Esophagus (tissue), 2 donors: ENCODE data around the gene BEST3. TPM values are rescaled to one million over a fixed set of nuclear protein-coding genes. Genes with fewer than 3 reads are reported as not detected.

Experiments
- H3K27ac ChIP-seq, 2 donors: one replicate each; pipeline ENCODE4 v1.5.1; 2013; ENCODE audit warnings: low read depth in 2 of 2, mild to moderate bottlenecking in 2 of 2, inconsistent platforms in 1 of 2, low read length in 1 of 2, moderate library complexity in 1 of 2
- H3K27me3 ChIP-seq, 2 donors: one replicate each; pipeline ENCODE4 v1.6.1; 2013; ENCODE audit warnings: low read length in 2 of 2, control low read depth in 1 of 2, mild to moderate bottlenecking in 1 of 2; ENCODE audit not compliant: insufficient read depth in 2 of 2, control insufficient read depth in 1 of 2
- H3K36me3 ChIP-seq, 2 donors: one replicate each; pipeline ENCODE4 v1.6.1; 2013; ENCODE audit warnings: low read length in 1 of 2; ENCODE audit not compliant: control insufficient read depth in 2 of 2, insufficient read depth in 2 of 2
- H3K4me1 ChIP-seq, 2 donors: one replicate each; pipeline ENCODE4 v1.6.1; 2013; ENCODE audit warnings: low read length in 1 of 2; ENCODE audit not compliant: control insufficient read depth in 2 of 2, insufficient read depth in 2 of 2
- H3K4me3 ChIP-seq, 2 donors: one replicate each; pipeline ENCODE4 v1.5.1; 2013; ENCODE audit warnings: low read length in 2 of 2, mild to moderate bottlenecking in 2 of 2, low read depth in 1 of 2, moderate library complexity in 1 of 2
- H3K9me3 ChIP-seq, 2 donors: one replicate each; pipeline ENCODE4 v1.6.1; 2013; ENCODE audit warnings: mild to moderate bottlenecking in 2 of 2, low read depth in 1 of 2, low read length in 1 of 2, moderate library complexity in 1 of 2; ENCODE audit not compliant: control insufficient read depth in 2 of 2, insufficient read depth in 1 of 2
- WGBS, 2 donors: extraction: QIAGEN DNeasy Blood & Tissue Kit; methylation state at CpG; one replicate each; pipeline ENCODE4 v1.1.7; 2013; 5-methylcytosine and 5-hydroxymethylcytosine counted together
- polyA plus RNA-seq, 2 donors: library from polyadenylated mRNA; stranded (reverse); fragments of 200-250 nt; gene quantifications; one replicate each; pipeline ENCODE4 v1.2.3, GENCODE V29; 2013
- donor health status: healthy with polysubstance abuse.
- donor health status: Bipolar disorder and iron deficiency.

BEST3 gene
- polyA plus RNA-seq, 2 donors: not detected

DNA sequence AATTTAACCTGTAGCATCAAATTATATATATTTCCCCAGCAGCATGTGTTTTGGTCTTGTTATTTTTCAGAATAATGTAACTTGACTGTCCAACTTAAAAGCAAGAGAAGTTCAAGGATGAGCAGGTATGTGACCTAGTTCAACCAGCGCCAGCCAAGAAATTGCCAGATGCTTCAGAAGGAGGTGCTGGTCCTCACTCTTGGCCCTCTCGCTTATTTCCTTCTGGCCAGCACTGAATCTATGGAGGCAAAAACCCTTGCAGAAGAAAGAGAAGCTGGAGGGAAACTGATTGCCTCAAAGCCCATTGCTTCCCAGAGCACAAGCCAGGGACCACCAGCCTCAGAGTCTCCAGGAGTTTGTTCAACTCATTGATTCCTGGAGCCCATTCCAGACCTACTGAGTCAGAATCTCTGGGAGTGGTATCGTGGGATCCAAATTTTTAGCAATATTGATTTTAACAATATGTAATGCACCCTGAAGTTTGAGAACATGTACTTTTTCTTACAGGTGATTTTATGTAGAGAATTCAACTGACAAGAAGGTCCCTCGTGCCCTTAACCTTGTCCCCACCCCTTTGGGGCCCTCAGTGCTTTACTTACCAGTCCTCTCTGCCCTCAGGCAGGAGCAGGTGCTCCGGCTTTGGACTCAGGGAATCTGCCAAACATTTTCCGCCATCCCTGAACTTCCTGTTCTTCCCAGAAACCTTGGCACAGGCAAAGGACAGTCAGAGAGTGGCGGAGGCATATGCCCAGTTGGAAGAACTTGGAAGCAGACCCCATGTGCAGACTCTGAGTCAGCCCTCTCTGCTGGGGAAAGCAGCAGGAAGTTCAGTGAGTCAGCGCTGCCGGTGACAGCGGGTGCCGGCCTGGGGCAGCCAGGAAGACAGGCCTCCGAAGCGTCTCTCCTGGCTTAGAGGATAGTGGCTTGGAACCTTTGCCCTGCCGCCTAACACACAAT, 10.4 kb downstream of the BEST3 start:
- H3K27me3 ChIP-seq: no peaks in the 10 kb centered on the region
- peaks cover 0 to 2% of the 10 kb centered on the region in 2 donors for H3K4me1 ChIP-seq
- no peaks in the 10 kb centered on the region for H3K9me3 ChIP-seq
- WGBS, 2 donors: 33% methylated on average over 14 of the region's 14 CpGs
- H3K4me3 ChIP-seq: no peak overlapping the region
- H3K36me3 ChIP-seq: no peaks in the 10 kb centered on the region
- no peak overlapping the region for H3K27ac ChIP-seq

GRCh38 chr12:69688021-69688420, 11.1 kb downstream of the BEST3 start:
- H3K36me3 ChIP-seq: no peaks in the 10 kb centered on the region
- no peak overlapping the region for H3K27ac ChIP-seq
- H3K27me3 ChIP-seq: no peaks in the 10 kb centered on the region
- H3K4me3 ChIP-seq: no peak overlapping the region
- 70 to 77% methylated on average over 1 of the region's 1 CpG for WGBS, 2 donors
- peaks cover 0 to 2% of the 10 kb centered on the region in 2 donors for H3K4me1 ChIP-seq
- H3K9me3 ChIP-seq: no peaks in the 10 kb centered on the region

DNA sequence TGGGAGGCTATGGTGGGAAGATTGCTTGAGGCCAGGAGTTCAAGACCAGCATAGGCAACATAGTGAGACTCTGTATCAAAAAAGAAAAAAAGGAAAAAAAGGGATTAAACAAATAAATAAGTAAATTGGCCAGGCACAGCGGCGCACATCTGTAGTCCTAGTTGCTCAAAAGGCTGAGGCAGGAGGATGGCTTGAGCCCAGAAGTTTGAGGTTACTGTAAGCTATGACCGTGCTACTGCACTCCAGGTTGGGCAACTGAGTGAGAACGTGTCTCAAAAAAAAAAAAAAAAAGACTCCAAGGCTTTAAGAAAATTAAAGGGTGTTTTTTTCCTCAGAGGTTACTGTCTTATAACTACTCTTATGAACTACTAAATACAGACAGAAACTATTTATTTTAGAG, 11.7 kb downstream of the BEST3 start:
- Histone ChIP-seq H3K4me1 (peaks cover 0 to 2% of the 10 kb centered on the region in 2 donors), H3K9me3 (no peaks in the 10 kb centered on the region), H3K36me3 (no peaks in the 10 kb centered on the region), H3K4me3 (no peak overlapping the region), H3K27me3 (no peaks in the 10 kb centered on the region), H3K27ac (no peak overlapping the region)
- 71 to 78% methylated on average over 4 of the region's 4 CpGs for WGBS, 2 donors

GRCh38 chr12:69686731-69687130, 12.4 kb downstream of the BEST3 start:
- H3K36me3 ChIP-seq: no peaks in the 10 kb centered on the region
- 79 to 86% methylated on average over 2 of the region's 2 CpGs for WGBS, 2 donors
- no peak overlapping the region for H3K27ac ChIP-seq
- no peaks in the 10 kb centered on the region for H3K27me3 ChIP-seq
- no peak overlapping the region for H3K4me3 ChIP-seq
- peaks cover 0 to 2% of the 10 kb centered on the region in 2 donors for H3K4me1 ChIP-seq
- no peaks in the 10 kb centered on the region for H3K9me3 ChIP-seq

GRCh38 chr12:69685810-69686209, 13.3 kb downstream of the BEST3 start:
- 68 to 82% methylated on average over 2 of the region's 2 CpGs for WGBS, 2 donors
- Histone ChIP-seq H3K4me1 (peaks cover 0 to 2% of the 10 kb centered on the region in 2 donors), H3K27me3 (no peaks in the 10 kb centered on the region)

DNA sequence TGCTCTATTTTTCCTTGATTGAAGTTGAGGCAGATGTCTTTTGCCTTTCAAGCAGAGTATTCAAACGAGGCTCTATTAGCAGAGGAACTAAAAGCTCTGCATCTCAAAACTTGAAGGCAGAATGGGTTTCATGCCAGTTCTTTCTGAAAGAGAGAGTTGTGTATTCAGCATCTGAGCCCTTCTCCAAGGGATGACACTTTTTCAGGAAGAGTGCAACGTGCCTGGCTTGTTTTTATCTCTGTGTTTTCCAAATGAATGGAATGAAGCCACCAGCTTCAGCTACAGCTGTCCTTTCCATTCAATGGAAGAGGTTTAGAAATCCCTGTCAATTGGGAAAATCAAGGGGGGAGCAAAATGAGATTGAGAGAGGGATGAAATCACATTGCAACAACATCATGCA, 14.6 kb downstream of the BEST3 start:
- Histone ChIP-seq H3K36me3 (no peaks in the 10 kb centered on the region), H3K4me1 (peaks cover 0 to 2% of the 10 kb centered on the region in 2 donors), H3K4me3 (no peak overlapping the region), H3K27me3 (no peaks in the 10 kb centered on the region), H3K9me3 (no peaks in the 10 kb centered on the region), H3K27ac (no peak overlapping the region)
- WGBS, 2 donors: 29 to 36% methylated on average over 2 of the region's 2 CpGs

More at GRCh38 chr12:69685810-69686209, 13.3 kb downstream of the BEST3 start:
- H3K4me3 ChIP-seq: no peak overlapping the region
- no peak overlapping the region for H3K27ac ChIP-seq
- no peaks in the 10 kb centered on the region for H3K36me3 ChIP-seq
- H3K9me3 ChIP-seq: no peaks in the 10 kb centered on the region

- Histone ChIP-seq H3K4me3 (no peak overlapping the region), H3K27me3 (no peaks in the 10 kb centered on the region), H3K4me1 (no peaks in the 10 kb centered on the region), H3K36me3 (no peaks in the 10 kb centered on the region), H3K9me3 (no peaks in the 10 kb centered on the region), H3K27ac (no peak overlapping the region)
- WGBS, 2 donors: 84 to 86% methylated on average over 2 of the region's 2 CpGs
Measured at GRCh38 chr12:69682110-69682755, 16.9 kb downstream of the BEST3 start.

DNA sequence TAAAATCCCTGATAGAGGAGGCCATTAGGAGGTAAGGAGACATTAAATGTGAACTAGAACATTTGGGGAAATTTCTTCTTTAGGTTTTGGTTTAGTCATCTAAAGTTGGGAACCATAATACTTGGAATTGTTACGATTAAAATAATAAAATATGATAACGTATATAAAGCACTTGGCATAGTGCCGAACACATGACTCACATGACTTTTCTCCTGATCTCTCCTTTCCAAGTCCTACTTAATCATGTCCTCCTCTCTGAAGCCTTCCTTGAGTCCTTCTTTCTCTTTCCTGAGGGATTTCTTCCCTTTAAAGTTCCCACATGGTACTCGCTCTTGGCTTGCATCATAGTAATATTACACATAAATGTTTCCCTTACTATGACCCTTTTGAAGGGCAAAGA, 20.0 kb downstream of the BEST3 start:
- H3K36me3 ChIP-seq: no peaks in the 10 kb centered on the region
- no peak overlapping the region for H3K4me3 ChIP-seq
- 59 to 70% methylated on average over 4 of the region's 4 CpGs for WGBS, 2 donors
- H3K9me3 ChIP-seq: no peaks in the 10 kb centered on the region
- no peak overlapping the region for H3K27ac ChIP-seq
- H3K27me3 ChIP-seq: no peaks in the 10 kb centered on the region
- H3K4me1 ChIP-seq: no peaks in the 10 kb centered on the region

DNA sequence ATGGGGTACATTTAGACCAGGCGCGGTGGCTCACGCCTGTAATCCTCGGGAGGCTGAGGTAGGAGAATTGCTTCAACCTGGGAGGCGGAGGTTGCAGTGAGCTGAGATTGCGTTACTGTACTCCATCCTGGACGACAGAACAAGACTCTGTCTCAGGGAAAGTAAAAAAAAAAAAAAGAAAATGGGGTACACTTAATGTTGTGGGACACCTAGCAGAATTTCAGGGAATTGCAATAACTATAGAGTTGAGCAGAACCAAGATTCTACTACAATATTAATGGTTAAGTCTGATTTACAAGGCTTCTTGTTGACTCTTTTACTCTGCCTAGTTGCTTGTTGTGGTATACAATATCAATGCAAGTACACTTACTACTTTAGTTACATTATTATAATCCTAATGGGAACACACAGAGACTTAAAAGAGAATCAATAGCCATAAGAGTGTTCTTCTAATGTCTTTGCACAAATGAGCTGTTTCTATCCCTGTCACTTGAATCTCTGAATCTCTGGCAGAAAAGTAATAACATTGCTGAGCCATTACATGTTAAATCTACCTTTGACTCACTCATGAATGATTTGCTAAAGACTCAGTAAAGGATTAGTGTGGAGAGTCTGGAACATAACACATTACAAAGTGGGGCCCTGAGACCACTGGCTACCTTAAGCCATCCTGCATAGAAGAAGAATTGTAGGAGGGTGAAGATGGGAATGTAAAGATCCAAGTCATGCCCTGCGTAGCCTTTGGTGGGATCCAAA, 22.7 kb downstream of the BEST3 start:
- WGBS, 2 donors: 91 to 93% methylated on average over 8 of the region's 8 CpGs
- Histone ChIP-seq H3K27ac (no peak overlapping the region), H3K36me3 (no peaks in the 10 kb centered on the region), H3K9me3 (no peaks in the 10 kb centered on the region), H3K27me3 (no peaks in the 10 kb centered on the region), H3K4me1 (no peaks in the 10 kb centered on the region), H3K4me3 (no peak overlapping the region)
